ENCODE results near the gene MTRF1. TPM values are rescaled to one million over a fixed set of nuclear protein-coding genes. Genes with fewer than 3 reads are reported as not detected.

MTRF1 gene
- total and polyA plus RNA-seq, 9 of the 15 experiments (the other 6 are each of a cell fraction or from before 2014, with no cell fraction given) = 12.5 to 33.7 (median 20.1) TPM

- TF ChIP-seq BDP1 (IDR thresholded peaks at IDR 0.05; ENCODE audit: insufficient read depth, insufficient read length) = no peak
- no peak for TF ChIP-seq MEIS2 (IDR thresholded peaks at IDR 0.05; ENCODE audit: partially characterized antibody)
- TF ChIP-seq, protein P1, sequence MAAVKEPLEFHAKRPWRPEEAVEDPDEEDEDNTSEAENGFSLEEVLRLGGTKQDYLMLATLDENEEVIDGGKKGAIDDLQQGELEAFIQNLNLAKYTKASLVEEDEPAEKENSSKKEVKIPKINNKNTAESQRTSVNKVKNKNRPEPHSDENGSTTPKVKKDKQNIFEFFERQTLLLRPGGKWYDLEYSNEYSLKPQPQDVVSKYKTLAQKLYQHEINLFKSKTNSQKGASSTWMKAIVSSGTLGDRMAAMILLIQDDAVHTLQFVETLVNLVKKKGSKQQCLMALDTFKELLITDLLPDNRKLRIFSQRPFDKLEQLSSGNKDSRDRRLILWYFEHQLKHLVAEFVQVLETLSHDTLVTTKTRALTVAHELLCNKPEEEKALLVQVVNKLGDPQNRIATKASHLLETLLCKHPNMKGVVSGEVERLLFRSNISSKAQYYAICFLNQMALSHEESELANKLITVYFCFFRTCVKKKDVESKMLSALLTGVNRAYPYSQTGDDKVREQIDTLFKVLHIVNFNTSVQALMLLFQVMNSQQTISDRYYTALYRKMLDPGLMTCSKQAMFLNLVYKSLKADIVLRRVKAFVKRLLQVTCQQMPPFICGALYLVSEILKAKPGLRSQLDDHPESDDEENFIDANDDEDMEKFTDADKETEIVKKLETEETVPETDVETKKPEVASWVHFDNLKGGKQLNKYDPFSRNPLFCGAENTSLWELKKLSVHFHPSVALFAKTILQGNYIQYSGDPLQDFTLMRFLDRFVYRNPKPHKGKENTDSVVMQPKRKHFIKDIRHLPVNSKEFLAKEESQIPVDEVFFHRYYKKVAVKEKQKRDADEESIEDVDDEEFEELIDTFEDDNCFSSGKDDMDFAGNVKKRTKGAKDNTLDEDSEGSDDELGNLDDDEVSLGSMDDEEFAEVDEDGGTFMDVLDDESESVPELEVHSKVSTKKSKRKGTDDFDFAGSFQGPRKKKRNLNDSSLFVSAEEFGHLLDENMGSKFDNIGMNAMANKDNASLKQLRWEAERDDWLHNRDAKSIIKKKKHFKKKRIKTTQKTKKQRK (IDR thresholded peaks at IDR 0.05; ENCODE audit: borderline replicate concordance, low read depth, low read length) = no peak
- no peak for TF ChIP-seq IFI16 (CRISPR knock-in tag; IDR thresholded peaks at IDR 0.05)
- no peak for TF ChIP-seq BMI1 (IDR thresholded peaks at IDR 0.05; ENCODE audit: low read length)
- no peak for TF ChIP-seq ZNF445 (CRISPR knock-in tag; IDR thresholded peaks at IDR 0.05; ENCODE audit: low read depth)
- TF ChIP-seq, protein P2, sequence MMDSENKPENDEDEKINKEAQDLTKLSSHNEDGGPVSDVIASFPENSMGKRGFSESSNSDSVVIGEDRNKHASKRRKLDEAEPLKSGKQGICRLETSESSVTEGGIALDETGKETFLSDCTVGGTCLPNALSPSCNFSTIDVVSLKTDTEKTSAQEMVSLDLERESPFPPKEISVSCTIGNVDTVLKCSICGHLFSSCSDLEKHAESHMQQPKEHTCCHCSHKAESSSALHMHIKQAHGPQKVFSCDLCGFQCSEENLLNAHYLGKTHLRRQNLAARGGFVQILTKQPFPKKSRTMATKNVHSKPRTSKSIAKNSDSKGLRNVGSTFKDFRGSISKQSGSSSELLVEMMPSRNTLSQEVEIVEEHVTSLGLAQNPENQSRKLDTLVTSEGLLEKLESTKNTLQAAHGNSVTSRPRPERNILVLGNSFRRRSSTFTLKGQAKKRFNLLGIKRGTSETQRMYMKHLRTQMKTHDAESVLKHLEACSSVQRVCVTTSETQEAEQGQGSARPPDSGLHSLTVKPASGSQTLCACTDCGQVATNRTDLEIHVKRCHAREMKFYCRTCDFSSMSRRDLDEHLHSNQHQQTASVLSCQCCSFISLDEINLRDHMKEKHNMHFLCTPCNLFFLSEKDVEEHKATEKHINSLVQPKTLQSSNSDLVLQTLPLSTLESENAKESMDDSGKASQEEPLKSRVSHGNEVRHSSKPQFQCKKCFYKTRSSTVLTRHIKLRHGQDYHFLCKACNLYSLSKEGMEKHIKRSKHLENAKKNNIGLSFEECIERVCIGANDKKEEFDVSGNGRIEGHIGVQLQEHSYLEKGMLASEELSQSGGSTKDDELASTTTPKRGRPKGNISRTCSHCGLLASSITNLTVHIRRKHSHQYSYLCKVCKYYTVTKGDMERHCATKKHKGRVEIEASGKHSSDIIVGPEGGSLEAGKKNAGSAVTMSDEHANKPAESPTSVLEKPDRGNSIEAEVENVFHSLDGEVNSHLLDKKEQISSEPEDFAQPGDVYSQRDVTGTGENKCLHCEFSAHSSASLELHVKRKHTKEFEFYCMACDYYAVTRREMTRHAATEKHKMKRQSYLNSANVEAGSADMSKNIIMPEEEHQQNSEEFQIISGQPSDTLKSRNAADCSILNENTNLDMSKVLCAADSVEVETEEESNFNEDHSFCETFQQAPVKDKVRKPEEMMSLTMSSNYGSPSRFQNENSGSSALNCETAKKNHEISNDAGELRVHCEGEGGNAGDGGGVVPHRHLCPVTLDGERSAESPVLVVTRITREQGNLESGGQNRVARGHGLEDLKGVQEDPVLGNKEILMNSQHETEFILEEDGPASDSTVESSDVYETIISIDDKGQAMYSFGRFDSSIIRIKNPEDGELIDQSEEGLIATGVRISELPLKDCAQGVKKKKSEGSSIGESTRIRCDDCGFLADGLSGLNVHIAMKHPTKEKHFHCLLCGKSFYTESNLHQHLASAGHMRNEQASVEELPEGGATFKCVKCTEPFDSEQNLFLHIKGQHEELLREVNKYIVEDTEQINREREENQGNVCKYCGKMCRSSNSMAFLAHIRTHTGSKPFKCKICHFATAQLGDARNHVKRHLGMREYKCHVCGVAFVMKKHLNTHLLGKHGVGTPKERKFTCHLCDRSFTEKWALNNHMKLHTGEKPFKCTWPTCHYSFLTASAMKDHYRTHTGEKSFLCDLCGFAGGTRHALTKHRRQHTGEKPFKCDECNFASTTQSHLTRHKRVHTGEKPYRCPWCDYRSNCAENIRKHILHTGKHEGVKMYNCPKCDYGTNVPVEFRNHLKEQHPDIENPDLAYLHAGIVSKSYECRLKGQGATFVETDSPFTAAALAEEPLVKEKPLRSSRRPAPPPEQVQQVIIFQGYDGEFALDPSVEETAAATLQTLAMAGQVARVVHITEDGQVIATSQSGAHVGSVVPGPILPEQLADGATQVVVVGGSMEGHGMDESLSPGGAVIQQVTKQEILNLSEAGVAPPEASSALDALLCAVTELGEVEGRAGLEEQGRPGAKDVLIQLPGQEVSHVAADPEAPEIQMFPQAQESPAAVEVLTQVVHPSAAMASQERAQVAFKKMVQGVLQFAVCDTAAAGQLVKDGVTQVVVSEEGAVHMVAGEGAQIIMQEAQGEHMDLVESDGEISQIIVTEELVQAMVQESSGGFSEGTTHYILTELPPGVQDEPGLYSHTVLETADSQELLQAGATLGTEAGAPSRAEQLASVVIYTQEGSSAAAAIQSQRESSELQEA (IDR thresholded peaks at IDR 0.05; ENCODE audit: low read depth) = no peak
- no peak for TF ChIP-seq TRIM28 (IDR thresholded peaks at IDR 0.05)
- TF ChIP-seq KLF13 (tag; IDR thresholded peaks at IDR 0.05; ENCODE audit: borderline replicate concordance, low read depth) = no peak
- no peak for TF ChIP-seq KLF1 (tag; IDR thresholded peaks at IDR 0.05)
- no peak for TF ChIP-seq BRD4 (IDR thresholded peaks at IDR 0.05)
These were observed 69.2 kb downstream of the MTRF1 start, which contains the start of gene KBTBD7 (continued) for GRCh38 chr13:41193919-41194824.
